HL-60 (cell line): ENCODE results near the gene IPCEF1.

Source experiments
- DNase-seq, 2 experiments: peaks; one replicate each; pipeline ENCODE4 v3.0.0-alpha.2; 2010 to 2020; ENCODE audit warnings: low read depth in 1 of 2, low spot score in 1 of 2
- H3K27ac ChIP-seq: fragments of 250-450 bp; sonication (Bioruptor Pico); replicated peaks from 2 replicates; pipeline ENCODE4 v1.5.1; 2020; ENCODE audit warnings: mild to moderate bottlenecking, moderate library complexity
- H3K27me3 ChIP-seq: fragments of 250-450 bp; sonication (Bioruptor Pico); 2 replicates; pipeline ENCODE4 v1.5.1; 2021; ENCODE audit warnings: mild to moderate bottlenecking, moderate library complexity; ENCODE audit not compliant: insufficient read depth, poor library complexity, severe bottlenecking
- H3K4me3 ChIP-seq: replicated peaks from 2 replicates; pipeline ENCODE4 v1.5.1; 2011; ENCODE audit warnings: mild to moderate bottlenecking, control low read depth, low read length; ENCODE audit not compliant: insufficient read depth
- CTCF ChIP-seq: IDR thresholded peaks from one replicate; pipeline ENCODE4 v1.5.1; 2011; ENCODE audit warnings: low read length, control low read depth, inconsistent platforms; ENCODE audit not compliant: insufficient read depth
- GABPA ChIP-seq: IDR thresholded peaks from 2 replicates; pipeline ENCODE4 v1.6.1; 2012; ENCODE audit warnings: low read depth
- POLR2AphosphoS5 ChIP-seq: IDR thresholded peaks from 2 replicates; pipeline ENCODE4 v1.6.1; 2012; ENCODE audit warnings: low read depth
- SPI1 ChIP-seq: IDR thresholded peaks from 2 replicates; pipeline ENCODE4 v1.6.1; 2012; ENCODE audit warnings: low read depth, mild to moderate bottlenecking, borderline replicate concordance
- TF ChIP-seq, protein P1 (sequence below): IDR thresholded peaks from 2 replicates; pipeline ENCODE4 v1.6.1; 2012; ENCODE audit warnings: low read depth; ENCODE audit not compliant: insufficient replicate concordance

Gene IPCEF1

DNA sequence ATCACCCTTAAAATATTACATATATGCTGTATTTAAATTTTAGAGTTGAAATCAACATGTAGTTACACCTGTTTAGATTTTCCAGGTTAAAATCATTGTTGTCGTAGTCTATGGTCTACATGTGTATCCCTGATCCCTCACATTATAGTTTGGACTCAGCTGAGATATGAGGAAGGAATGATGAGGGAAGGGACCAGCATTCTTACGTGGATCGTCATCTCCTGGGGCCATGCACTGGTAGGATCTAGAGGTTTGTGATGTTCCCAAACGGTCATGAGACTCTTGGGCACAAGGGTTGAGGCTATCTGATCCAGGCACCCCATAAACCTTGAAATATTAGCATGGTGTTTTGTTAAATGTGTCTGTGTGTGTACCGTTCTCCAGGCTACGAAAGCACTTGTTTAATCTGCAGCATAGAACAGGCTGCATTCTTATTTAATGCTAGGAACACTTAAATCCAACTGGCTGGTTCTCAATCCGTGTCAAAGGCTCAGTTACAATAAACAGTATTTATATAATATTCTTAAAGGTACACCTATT is 55.4 kb downstream of the IPCEF1 start:
- no peak for DNase-seq
- TF ChIP-seq SPI1 (no peak), CTCF (no peak), POLR2AphosphoS5 (no peak), GABPA (no peak)
- TF ChIP-seq, protein P1, sequence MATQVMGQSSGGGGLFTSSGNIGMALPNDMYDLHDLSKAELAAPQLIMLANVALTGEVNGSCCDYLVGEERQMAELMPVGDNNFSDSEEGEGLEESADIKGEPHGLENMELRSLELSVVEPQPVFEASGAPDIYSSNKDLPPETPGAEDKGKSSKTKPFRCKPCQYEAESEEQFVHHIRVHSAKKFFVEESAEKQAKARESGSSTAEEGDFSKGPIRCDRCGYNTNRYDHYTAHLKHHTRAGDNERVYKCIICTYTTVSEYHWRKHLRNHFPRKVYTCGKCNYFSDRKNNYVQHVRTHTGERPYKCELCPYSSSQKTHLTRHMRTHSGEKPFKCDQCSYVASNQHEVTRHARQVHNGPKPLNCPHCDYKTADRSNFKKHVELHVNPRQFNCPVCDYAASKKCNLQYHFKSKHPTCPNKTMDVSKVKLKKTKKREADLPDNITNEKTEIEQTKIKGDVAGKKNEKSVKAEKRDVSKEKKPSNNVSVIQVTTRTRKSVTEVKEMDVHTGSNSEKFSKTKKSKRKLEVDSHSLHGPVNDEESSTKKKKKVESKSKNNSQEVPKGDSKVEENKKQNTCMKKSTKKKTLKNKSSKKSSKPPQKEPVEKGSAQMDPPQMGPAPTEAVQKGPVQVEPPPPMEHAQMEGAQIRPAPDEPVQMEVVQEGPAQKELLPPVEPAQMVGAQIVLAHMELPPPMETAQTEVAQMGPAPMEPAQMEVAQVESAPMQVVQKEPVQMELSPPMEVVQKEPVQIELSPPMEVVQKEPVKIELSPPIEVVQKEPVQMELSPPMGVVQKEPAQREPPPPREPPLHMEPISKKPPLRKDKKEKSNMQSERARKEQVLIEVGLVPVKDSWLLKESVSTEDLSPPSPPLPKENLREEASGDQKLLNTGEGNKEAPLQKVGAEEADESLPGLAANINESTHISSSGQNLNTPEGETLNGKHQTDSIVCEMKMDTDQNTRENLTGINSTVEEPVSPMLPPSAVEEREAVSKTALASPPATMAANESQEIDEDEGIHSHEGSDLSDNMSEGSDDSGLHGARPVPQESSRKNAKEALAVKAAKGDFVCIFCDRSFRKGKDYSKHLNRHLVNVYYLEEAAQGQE = no peak

GRCh38 chr6:154298297-154298696 is 58.3 kb downstream of the IPCEF1 start:
- Histone ChIP-seq H3K27ac (no peak overlapping the region), H3K27me3 (no peaks in the 10 kb centered on the region), H3K4me3 (no peak overlapping the region)
- TF ChIP-seq POLR2AphosphoS5 = no peak
- TF ChIP-seq, protein P1 = no peak
- no peak for DNase-seq

More for the DNA sequence above, 55.4 kb downstream of the IPCEF1 start:
- H3K27ac ChIP-seq = no peak overlapping the region
- H3K4me3 ChIP-seq = no peak overlapping the region
- H3K27me3 ChIP-seq = no peaks in the 10 kb centered on the region

DNA sequence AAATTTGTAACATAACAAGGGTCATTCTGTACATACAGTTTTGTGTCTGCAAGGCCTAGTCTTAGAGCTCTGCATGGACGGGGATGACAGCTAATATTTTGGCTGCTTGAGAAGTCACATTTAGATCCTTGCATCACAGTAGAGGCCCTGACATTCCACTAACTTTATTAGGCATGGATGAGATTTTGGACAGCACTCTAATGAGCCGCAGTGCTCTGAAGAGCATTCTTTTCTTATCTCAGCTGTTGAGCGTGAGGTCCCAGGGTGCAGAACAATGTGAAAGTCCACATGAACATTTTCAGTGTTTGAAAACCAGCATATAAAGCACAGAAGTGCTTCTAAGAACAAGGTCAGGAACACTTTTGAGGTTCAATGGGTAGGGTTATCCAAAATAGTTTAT is 58.9 kb downstream of the IPCEF1 start:
- no peaks in the 10 kb centered on the region for H3K27me3 ChIP-seq
- H3K4me3 ChIP-seq = no peak overlapping the region
- no peak overlapping the region for H3K27ac ChIP-seq
- no peak for DNase-seq
- TF ChIP-seq GABPA (no peak), CTCF (no peak), POLR2AphosphoS5 (no peak), SPI1 (no peak)
- TF ChIP-seq, protein P1 = no peak

DNA sequence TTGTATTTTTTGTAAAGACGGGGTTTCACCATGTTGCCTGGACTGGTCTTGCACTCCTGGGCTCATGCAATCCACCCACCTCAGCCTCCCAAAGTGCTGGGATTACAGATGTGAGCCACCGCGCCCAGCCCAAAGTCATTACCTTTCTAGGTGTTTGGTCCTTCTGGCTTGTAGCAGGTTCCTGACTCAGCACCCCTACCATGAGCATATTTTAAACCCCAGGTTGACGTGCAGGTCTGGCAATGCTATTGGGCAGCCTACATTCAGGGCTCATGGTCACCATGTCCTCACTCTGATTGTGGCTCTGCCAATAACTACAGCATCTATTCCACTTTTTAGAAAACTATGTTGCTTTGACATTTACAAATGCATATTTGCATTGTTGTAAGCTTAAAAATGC is 59.4 kb downstream of the IPCEF1 start:
- Histone ChIP-seq H3K27ac (no peak overlapping the region), H3K27me3 (no peaks in the 10 kb centered on the region), H3K4me3 (no peak overlapping the region)
- no peak for DNase-seq
- no peak for TF ChIP-seq SPI1
- no peak for TF ChIP-seq POLR2AphosphoS5
- TF ChIP-seq, protein P1 = no peak
- TF ChIP-seq CTCF = no peak
- no peak for TF ChIP-seq GABPA
